PC-9 (cell line): Measurements from ENCODE around the gene GPATCH2. TPM values are rescaled to one million over a fixed set of nuclear protein-coding genes. Genes with fewer than 3 reads are reported as not detected.

Experiments
- BruUV-seq: library from RNA; stranded (reverse); fragments of 400-500 nt; replicated peaks from 2 replicates; lab custom pipeline; 2021; lab: Mats Ljungman, UMichigan
- CTCF ChIA-PET: fragments of 300-600 bp; sonication (Branson Sonifier 250); formaldehyde crosslinking; loops from one replicate; lab custom pipeline; 2022; ENCODE audit warnings: antibody characterized with exemption; lab: Charles Lee
- POLR2A ChIA-PET: fragments of 300-600 bp; sonication (Branson Sonifier 250); formaldehyde crosslinking; loops from one replicate; lab custom pipeline; 2022; ENCODE audit warnings: antibody characterized with exemption; ENCODE audit not compliant: unreplicated experiment; lab: Charles Lee
- DNase-seq, 2 experiments: peaks; one replicate each; pipeline versions ENCODE4 v3.0.0 to v3.0.0-alpha.2; 2015 to 2022; ENCODE audit warnings: mixed read lengths in 1 of 2
- H2AFZ ChIP-seq: fragments of 200-600 bp; sonication (generic); 2 replicates; pipeline ENCODE4 v1.8.1; 2017; ENCODE audit warnings: antibody characterized with exemption
- H3F3A ChIP-seq: fragments of 200-600 bp; sonication (generic); 2 replicates; pipeline ENCODE4 v1.8.1; 2017; ENCODE audit warnings: antibody characterized with exemption, mild to moderate bottlenecking, low read depth; ENCODE audit not compliant: insufficient read depth
- H3K27ac ChIP-seq: fragments of 200-600 bp; sonication (generic); 2 replicates; pipeline ENCODE4 v1.6.1; 2016; ENCODE audit warnings: mixed run types
- H3K27me3 ChIP-seq: fragments of 200-600 bp; sonication (generic); 2 replicates; pipeline ENCODE4 v1.6.1; 2016; ENCODE audit warnings: low read depth, mixed run types; ENCODE audit not compliant: insufficient read depth
- H3K36me3 ChIP-seq: fragments of 200-600 bp; sonication (generic); 2 replicates; pipeline ENCODE4 v1.6.1; 2016; ENCODE audit warnings: low read depth, mixed run types
- H3K4me1 ChIP-seq: fragments of 200-600 bp; sonication (generic); replicated peaks from 2 replicates; pipeline ENCODE4 v1.6.1; 2016; ENCODE audit warnings: mixed run types; ENCODE audit not compliant: insufficient read depth
- H3K4me2 ChIP-seq: fragments of 200-600 bp; sonication (generic); 2 replicates; pipeline ENCODE4 v1.6.1; 2017; ENCODE audit warnings: mixed run types
- H3K4me3 ChIP-seq: fragments of 200-600 bp; sonication (generic); 2 replicates; pipeline ENCODE4 v1.6.1; 2016; ENCODE audit warnings: mixed run types
- H3K79me2 ChIP-seq: fragments of 200-600 bp; sonication (generic); 2 replicates; pipeline ENCODE4 v1.6.1; 2017; ENCODE audit warnings: low read depth, mixed run types
- H3K9me2 ChIP-seq: fragments of 200-600 bp; sonication (generic); 2 replicates; pipeline ENCODE4 v1.8.1; 2017; ENCODE audit warnings: mild to moderate bottlenecking; ENCODE audit not compliant: insufficient read depth
- H3K9me3 ChIP-seq: fragments of 200-600 bp; sonication (generic); 2 replicates; pipeline ENCODE4 v1.8.1; 2016; ENCODE audit warnings: low read depth; ENCODE audit not compliant: insufficient read depth
- H4K20me1 ChIP-seq: fragments of 200-600 bp; sonication (generic); 2 replicates; pipeline ENCODE4 v1.8.1; 2017; ENCODE audit not compliant: insufficient read depth
- EZH2 ChIP-seq: fragments of 200-600 bp; sonication (generic); IDR thresholded peaks from 2 replicates; pipeline ENCODE4 v1.8.0; 2017; ENCODE audit warnings: antibody characterized with exemption, low read depth
- intact Hi-C: fragments of 100-400 bp; cut with micrococcal nuclease; formaldehyde crosslinking; loops from one replicate; pipeline ENCODE4 v1.10.0; 2022; ENCODE audit not compliant: unreplicated experiment
- total RNA-seq: library from RNA; stranded (reverse); gene quantifications from 2 replicates; pipeline ENCODE4 v1.2.3, GENCODE V29; 2021
- TF ChIP-seq, protein P1 (sequence below): fragments of 200-600 bp; sonication (generic); conservative IDR thresholded peaks from 2 replicates; pipeline ENCODE4 v1.6.1; 2017; ENCODE audit warnings: mixed run types, antibody characterized with exemption, mild to moderate bottlenecking, moderate library complexity

GPATCH2 gene
- total RNA-seq, 1 experiment from 2014 or later, result 14.8 TPM

DNA sequence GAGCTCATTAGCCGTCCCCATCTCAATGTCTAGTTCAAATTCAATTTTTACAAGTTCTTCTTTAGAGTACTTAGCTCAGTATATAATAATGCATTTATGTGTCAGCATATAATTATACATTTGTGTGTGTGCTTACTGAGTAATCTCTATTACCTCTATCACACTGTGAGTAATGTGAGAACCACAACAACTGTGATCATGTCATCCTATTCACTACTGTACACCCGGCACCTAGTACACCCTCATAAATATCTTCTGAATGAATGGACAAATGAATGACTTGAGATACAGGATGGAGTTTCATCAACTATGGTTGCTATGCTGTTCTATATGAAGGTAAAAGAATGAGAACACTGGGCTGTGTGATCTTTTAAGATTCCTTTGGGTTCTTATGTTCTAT is 124.0 kb downstream of the GPATCH2 start:
- no peaks in the 10 kb centered on the region for H3K4me1 ChIP-seq
- ChIA-PET POLR2A (no interaction called here), CTCF (no interaction called here)
- intact Hi-C loops, result no loop called here
- no peaks in the 10 kb centered on the region for H3F3A ChIP-seq
- H4K20me1 ChIP-seq, result no peaks in the 10 kb centered on the region
- no peak overlapping the region for H3K4me2 ChIP-seq
- peak in 1 of 2 experiments; percentile 61 for DNase-seq
- no peaks in the 10 kb centered on the region for H3K9me2 ChIP-seq
- no peaks in the 10 kb centered on the region for H3K79me2 ChIP-seq
- no peaks in the 10 kb centered on the region for H3K36me3 ChIP-seq
- no peaks in the 10 kb centered on the region for H3K27me3 ChIP-seq
- H3K4me3 ChIP-seq, result no peak overlapping the region
- BruUV-seq, result no TSS peak
- H3K9me3 ChIP-seq, result peaks cover 3% of the 10 kb centered on the region; the same call in 1 of the 2 replicates
- H2AFZ ChIP-seq, result no peak overlapping the region
- no peak for TF ChIP-seq EZH2
- TF ChIP-seq, protein P1, sequence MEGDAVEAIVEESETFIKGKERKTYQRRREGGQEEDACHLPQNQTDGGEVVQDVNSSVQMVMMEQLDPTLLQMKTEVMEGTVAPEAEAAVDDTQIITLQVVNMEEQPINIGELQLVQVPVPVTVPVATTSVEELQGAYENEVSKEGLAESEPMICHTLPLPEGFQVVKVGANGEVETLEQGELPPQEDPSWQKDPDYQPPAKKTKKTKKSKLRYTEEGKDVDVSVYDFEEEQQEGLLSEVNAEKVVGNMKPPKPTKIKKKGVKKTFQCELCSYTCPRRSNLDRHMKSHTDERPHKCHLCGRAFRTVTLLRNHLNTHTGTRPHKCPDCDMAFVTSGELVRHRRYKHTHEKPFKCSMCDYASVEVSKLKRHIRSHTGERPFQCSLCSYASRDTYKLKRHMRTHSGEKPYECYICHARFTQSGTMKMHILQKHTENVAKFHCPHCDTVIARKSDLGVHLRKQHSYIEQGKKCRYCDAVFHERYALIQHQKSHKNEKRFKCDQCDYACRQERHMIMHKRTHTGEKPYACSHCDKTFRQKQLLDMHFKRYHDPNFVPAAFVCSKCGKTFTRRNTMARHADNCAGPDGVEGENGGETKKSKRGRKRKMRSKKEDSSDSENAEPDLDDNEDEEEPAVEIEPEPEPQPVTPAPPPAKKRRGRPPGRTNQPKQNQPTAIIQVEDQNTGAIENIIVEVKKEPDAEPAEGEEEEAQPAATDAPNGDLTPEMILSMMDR, result no peak
- no peak overlapping the region for H3K27ac ChIP-seq

DNA sequence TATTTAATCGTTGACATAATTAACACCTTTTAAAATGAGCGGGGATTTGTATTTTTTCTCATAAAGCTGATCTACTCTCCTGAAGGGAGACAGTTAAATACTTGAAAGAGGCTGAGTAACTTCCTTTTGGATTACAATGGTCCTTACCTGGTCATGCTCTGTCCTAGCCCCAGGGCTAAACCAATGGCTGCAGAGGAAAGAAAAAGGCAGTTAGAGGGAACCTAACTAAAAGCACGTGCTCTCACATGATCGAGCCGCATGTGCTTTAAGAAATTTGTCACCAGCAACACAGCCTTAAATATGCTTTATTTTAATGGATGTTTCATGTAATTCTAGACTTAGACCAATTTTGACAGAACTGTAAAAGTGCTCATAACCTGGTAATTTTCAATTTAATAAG is 132.7 kb downstream of the GPATCH2 start:
- Histone ChIP-seq H3K9me3 (no peaks in the 10 kb centered on the region), H3K9me2 (no peaks in the 10 kb centered on the region), H2AFZ (no peak overlapping the region), H3F3A (no peaks in the 10 kb centered on the region), H3K27me3 (no peaks in the 10 kb centered on the region), H3K27ac (no peak overlapping the region), H3K79me2 (no peaks in the 10 kb centered on the region), H4K20me1 (no peaks in the 10 kb centered on the region), H3K4me3 (no peak overlapping the region), H3K4me1 (no peaks in the 10 kb centered on the region; the same call in 1 of the 2 replicates), H3K4me2 (no peak overlapping the region), H3K36me3 (no peaks in the 10 kb centered on the region)
- no TSS peak for BruUV-seq
- ChIA-PET CTCF (no interaction called here), POLR2A (no interaction called here)
- no peak for DNase-seq
- no peak for TF ChIP-seq EZH2
- TF ChIP-seq, protein P1, result no peak
- intact Hi-C loops, result no loop called here

DNA sequence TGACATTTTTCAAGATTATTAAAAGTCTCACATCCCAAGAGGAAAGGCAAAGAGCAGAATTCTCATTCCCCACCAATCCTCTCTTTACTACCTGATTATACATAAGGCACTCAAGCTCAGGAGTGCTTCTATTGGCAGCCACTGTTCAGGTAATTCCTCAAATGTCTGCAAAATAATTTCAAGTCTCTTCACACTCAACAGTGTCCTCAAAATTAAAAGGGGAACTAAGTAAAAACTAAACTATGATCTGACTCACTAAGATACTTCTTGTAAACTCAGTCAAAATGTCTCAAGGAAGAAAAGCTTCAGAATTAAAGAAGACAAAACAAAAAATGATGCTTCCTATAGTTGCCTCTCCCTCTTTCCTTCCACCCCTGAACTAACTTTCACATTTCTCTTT is 135.6 kb downstream of the GPATCH2 start:
- H4K20me1 ChIP-seq, result no peaks in the 10 kb centered on the region
- no TSS peak for BruUV-seq

More for the DNA sequence above, 135.6 kb downstream of the GPATCH2 start:
- intact Hi-C loops, result no loop called here
- no peak overlapping the region for H3K4me2 ChIP-seq
- no peak overlapping the region for H3K27ac ChIP-seq
- ChIA-PET POLR2A (no interaction called here), CTCF (no interaction called here)
- H3K27me3 ChIP-seq, result no peaks in the 10 kb centered on the region
- H3K9me2 ChIP-seq, result no peaks in the 10 kb centered on the region
- H3K4me1 ChIP-seq, result no peaks in the 10 kb centered on the region; the same call in 1 of the 2 replicates
- H2AFZ ChIP-seq, result no peak overlapping the region
- H3K36me3 ChIP-seq, result no peaks in the 10 kb centered on the region
- no peaks in the 10 kb centered on the region for H3F3A ChIP-seq
- no peaks in the 10 kb centered on the region for H3K9me3 ChIP-seq
- H3K4me3 ChIP-seq, result no peak overlapping the region
- TF ChIP-seq EZH2, result no peak
- TF ChIP-seq, protein P1, result no peak
- no peaks in the 10 kb centered on the region for H3K79me2 ChIP-seq
- DNase-seq, result no peak
